ENCODE measurements around the gene TSNAXIP1.

DNA sequence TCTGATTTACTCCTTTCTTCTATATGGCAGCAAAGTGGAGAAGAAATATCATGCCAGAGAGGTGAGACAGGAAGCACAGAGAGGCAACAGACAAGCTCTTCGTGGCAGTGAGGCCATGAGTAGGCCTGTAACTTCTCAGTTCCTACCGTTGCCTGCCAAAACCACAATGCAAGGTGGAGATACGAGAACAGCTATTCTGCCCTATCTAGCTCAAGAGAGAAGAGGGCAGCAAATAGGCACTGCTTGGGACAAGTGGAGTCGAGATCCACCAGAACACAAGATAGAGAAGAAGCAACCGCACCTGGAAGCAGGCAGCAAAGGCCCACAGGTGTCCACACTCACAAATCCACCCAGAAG lies 25.1 kb upstream of the TSNAXIP1 start:
- TF ChIP-seq POLR2A (IDR thresholded peaks at IDR 0.05; ENCODE audit: low read depth, low read length) (no peak), POLR2AphosphoS5 (IDR thresholded peaks at IDR 0.05; ENCODE audit: low read depth, low read length) (no peak), SPI1 (IDR thresholded peaks at IDR 0.05; ENCODE audit: low read depth, low read length) (peak; percentile 56), TAF1 (IDR thresholded peaks at IDR 0.05; ENCODE audit: low read depth, low read length) (no peak), PAX5 (IDR thresholded peaks at IDR 0.05; ENCODE audit: insufficient read depth, low read length, severe bottlenecking) (no peak)

Measured in GM12891 (cell line).